ENCODE measurements around the gene ZFP92.

DNA sequence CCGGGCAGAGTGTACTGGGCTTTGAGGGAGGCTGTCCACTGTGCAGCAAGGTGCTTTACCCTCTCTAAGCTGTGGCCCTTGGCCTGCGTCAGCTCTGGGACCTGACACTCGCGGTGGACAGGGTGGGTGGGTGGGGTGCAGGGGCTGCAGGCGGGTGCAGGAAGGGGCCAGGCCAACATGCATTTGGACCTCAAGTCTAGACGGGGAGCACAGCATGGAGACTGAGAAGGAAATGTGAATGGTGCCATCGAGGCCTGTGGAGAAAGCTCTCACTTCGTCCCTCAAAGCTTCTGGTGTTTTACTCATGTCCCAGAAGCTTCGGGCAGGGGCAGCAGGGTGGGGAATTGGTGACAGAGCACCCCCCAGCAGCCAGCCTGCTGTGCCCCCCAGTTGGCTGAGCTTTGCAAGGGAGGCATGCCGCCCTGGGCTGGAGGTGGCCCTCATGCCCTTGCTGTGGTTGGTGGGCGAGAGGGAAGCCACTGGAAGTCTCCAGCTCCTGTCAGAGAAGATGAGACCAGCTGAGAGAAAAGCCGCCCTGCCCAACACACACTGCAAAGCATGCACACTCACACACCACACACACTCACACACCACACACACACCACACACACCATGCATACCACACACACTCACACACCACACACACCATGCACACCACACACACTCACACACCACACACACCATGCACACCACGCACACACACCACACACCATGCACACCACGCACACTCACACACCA is 22.4 kb upstream of the ZFP92 start:
- TF ChIP-seq POLR2AphosphoS5 (IDR thresholded peaks at IDR 0.05; ENCODE audit: low read depth, low read length) (no peak), SIN3A (IDR thresholded peaks at IDR 0.05; ENCODE audit: borderline replicate concordance, insufficient read depth, low read length) (no peak), TAF1 (IDR thresholded peaks at IDR 0.05; ENCODE audit: borderline replicate concordance, insufficient read depth, low read length) (no peak), FOXP2 (optimal IDR thresholded peaks at IDR 0.05; ENCODE audit: borderline replicate concordance, extremely low read depth, extremely low read length, insufficient read depth) (no peak)
- TF ChIP-seq, protein P1, sequence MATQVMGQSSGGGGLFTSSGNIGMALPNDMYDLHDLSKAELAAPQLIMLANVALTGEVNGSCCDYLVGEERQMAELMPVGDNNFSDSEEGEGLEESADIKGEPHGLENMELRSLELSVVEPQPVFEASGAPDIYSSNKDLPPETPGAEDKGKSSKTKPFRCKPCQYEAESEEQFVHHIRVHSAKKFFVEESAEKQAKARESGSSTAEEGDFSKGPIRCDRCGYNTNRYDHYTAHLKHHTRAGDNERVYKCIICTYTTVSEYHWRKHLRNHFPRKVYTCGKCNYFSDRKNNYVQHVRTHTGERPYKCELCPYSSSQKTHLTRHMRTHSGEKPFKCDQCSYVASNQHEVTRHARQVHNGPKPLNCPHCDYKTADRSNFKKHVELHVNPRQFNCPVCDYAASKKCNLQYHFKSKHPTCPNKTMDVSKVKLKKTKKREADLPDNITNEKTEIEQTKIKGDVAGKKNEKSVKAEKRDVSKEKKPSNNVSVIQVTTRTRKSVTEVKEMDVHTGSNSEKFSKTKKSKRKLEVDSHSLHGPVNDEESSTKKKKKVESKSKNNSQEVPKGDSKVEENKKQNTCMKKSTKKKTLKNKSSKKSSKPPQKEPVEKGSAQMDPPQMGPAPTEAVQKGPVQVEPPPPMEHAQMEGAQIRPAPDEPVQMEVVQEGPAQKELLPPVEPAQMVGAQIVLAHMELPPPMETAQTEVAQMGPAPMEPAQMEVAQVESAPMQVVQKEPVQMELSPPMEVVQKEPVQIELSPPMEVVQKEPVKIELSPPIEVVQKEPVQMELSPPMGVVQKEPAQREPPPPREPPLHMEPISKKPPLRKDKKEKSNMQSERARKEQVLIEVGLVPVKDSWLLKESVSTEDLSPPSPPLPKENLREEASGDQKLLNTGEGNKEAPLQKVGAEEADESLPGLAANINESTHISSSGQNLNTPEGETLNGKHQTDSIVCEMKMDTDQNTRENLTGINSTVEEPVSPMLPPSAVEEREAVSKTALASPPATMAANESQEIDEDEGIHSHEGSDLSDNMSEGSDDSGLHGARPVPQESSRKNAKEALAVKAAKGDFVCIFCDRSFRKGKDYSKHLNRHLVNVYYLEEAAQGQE (IDR thresholded peaks at IDR 0.05; ENCODE audit: insufficient read depth in 1 of 2, low read depth in 2 of 2, low read length in 2 of 2): no peak

All from PFSK-1 (cell line).